Measurements from ENCODE around the gene NPHP4.

The NPHP4 gene

GRCh38 chr1:5951846-5952410 lies 40.3 kb downstream of the NPHP4 start:
- in situ Hi-C loops (cut with MboI; ENCODE audit: low sequenced_read_pairs): no loop called here

DNA sequence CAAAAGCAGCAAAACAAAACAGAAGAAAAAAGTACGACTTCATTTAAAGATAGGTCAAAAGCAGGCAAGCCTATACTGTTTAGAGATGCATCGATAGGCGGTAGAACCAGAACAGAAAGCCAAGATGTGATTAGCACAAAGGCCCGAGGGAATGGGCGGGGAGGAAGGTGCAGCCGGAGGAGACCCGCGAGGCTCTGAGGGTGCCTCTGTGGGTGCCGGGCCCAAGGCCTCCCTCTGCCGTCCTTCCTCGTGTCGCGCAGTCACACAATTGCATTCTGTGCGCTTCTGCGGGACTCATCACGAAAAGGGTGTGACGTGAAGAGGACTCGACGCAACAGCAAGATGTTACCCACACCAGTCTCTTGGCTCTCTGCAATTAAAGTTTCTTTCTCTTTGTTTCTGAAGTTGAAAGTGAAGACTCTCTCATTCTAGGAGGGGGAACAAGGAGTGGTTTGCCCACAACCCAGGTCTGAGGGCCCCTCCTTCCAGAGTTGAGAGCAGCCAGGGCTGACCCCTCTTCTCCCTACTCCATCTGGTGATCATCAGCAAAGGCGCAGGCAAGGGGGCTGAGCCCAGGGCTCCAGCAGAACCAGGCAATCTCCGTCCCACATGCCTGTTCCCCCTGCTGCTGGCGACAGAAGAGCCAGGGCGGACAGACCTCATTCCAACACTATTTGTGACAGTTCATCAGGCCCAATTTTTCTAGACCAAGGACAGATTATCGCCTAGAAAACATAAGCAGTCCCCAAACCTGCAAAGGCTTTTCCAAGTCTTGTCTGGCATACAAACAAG lies 41.0 kb downstream of the NPHP4 start:
- in situ Hi-C loops (cut with MboI; ENCODE audit: low sequenced_read_pairs): no loop called here

DNA sequence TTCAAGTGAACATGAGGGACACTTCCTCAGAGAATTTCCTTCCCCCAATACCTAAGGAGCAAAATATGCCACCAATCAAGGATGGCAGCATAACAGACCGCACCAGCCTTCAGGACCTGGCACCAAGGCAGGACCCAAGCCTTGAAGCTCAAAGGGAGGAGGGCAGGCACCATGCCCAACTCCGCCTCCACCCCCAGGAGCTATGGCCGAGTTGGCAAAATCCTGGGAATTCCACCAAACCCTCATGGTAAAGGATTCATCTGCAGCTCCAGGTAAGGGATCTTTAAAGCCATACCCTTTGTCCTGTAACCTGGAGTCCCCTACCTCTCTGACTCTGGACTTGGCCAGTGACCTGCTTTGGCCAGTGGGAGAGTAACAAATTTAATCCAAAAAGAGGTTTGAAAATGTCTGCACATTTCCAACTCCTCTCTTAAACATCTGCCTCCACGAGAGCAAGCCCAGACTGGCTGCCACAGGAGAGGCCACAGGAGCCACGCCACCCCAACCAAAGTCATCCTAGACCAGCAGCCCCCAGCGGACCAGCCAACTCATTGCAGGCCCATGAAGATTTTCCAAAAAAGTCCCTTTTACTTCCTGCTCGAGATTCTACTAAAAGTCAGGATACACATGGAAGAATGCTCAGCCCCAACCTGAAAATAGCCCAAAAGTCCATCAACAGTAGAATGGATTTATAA lies 41.9 kb downstream of the NPHP4 start:
- in situ Hi-C loops (cut with MboI; ENCODE audit: low sequenced_read_pairs): no loop called here

- in situ Hi-C loops (cut with MboI; ENCODE audit: low sequenced_read_pairs): no loop called here
Observed at GRCh38 chr1:5949761-5950100, 42.5 kb downstream of the NPHP4 start.

- in situ Hi-C loops (cut with MboI; ENCODE audit: low sequenced_read_pairs): no loop called here
Observed at GRCh38 chr1:5949085-5949760, 43.0 kb downstream of the NPHP4 start.

GRCh38 chr1:5948681-5949005 lies 43.6 kb downstream of the NPHP4 start:
- in situ Hi-C loops (cut with MboI; ENCODE audit: low sequenced_read_pairs): no loop called here

- in situ Hi-C loops (cut with MboI; ENCODE audit: low sequenced_read_pairs): no loop called here
Observed at GRCh38 chr1:5947978-5948680, 44.1 kb downstream of the NPHP4 start.

- in situ Hi-C loops (cut with MboI; ENCODE audit: low sequenced_read_pairs): no loop called here
Observed at GRCh38 chr1:5947071-5947821, 45.0 kb downstream of the NPHP4 start.

- in situ Hi-C loops (cut with MboI; ENCODE audit: low sequenced_read_pairs): no loop called here
Observed at GRCh38 chr1:5945445-5945844, 46.8 kb downstream of the NPHP4 start.

DNA sequence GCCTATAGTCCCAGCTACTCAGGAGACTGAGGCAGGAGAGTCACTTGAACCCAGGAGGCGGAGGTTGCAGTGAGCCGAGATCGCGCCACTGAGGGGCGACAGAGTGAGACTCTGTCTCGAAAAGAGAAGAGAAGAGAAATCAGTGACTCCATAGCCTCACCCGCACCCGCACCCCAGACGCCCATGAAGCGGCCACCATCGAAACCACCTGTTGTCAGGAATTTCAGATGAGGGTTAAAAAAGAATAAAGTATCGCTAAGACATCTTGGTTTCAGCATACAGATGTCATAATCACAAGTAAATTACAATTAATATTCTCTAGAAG lies 47.4 kb downstream of the NPHP4 start:
- in situ Hi-C loops (cut with MboI; ENCODE audit: low sequenced_read_pairs): no loop called here

GRCh38 chr1:5944154-5944842 lies 47.9 kb downstream of the NPHP4 start:
- in situ Hi-C loops (cut with MboI; ENCODE audit: low sequenced_read_pairs): no loop called here

DNA sequence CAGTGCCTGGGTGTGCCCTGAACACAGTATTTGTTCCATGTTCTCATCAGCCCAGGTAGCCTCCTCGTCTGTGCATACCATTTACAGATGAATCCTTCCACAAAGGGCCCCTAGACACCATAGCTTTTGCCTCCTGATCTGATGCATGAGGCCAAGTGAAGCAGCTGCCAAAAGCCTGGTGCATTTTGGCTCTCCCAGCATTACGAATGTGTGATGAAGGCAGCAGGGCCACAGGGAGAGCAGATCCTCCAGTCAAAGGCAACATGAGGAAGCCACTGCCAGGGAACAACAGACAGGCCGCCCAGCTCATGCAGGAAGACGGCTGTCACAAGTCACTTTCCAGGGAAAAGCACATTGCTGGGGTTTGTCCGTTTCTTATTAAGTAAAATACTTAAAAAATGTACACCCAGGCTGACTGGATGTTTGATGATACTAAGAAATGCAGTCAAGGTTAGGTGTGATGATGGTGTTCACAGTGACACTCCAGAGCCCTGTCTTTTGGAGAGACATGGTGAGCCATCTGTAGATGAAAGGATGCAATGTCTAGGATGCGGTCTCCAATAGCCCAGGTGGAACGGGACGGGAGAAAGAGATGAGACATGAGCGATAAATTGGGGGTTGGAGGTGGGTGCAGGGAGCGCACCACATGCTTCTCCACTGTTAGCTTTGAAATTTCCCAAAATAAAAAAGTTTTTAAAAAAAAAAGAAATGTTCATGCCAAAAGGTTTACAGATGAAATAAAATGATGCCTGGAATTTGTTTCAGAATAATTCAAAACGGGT lies 48.7 kb downstream of the NPHP4 start:
- in situ Hi-C loops (cut with MboI; ENCODE audit: low sequenced_read_pairs): no loop called here

GRCh38 chr1:5941671-5942070 lies 50.6 kb downstream of the NPHP4 start:
- in situ Hi-C loops (cut with MboI; ENCODE audit: low sequenced_read_pairs): no loop called here

DNA sequence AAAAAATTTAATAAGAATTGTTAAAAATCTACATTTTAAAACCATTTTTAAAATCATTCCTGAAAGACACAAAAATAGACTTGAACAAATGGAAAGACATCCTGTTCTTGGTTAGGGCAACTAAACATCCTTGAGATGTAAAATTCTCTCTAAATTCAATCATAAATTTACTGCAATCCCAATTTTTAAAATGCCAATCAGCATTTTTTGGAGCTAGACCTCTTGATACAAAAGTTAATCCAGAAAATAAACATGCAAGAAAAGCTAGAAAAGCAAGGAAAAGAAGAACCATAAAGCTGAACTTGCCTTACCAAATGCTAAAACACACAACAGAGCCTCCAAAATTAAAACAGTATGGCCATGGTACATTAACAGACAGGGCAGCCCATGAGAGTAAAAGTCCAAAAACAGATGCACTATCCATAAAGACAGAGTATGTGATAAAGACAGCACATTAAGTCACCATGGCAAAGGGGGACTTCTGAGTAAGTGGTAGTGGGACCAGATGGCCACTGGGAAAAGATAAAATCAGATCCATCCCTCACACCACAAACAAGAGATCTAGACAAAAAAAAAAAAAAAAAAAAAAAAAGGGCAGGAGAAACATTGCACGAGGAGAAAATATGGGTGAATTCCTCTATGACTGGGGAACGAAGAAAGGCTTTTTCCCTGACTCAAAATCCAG lies 51.4 kb downstream of the NPHP4 start:
- in situ Hi-C loops (cut with MboI; ENCODE audit: low sequenced_read_pairs): no loop called here

GRCh38 chr1:5939271-5940170 lies 52.7 kb downstream of the NPHP4 start:
- in situ Hi-C loops (cut with MboI; ENCODE audit: low sequenced_read_pairs): no loop called here

DNA sequence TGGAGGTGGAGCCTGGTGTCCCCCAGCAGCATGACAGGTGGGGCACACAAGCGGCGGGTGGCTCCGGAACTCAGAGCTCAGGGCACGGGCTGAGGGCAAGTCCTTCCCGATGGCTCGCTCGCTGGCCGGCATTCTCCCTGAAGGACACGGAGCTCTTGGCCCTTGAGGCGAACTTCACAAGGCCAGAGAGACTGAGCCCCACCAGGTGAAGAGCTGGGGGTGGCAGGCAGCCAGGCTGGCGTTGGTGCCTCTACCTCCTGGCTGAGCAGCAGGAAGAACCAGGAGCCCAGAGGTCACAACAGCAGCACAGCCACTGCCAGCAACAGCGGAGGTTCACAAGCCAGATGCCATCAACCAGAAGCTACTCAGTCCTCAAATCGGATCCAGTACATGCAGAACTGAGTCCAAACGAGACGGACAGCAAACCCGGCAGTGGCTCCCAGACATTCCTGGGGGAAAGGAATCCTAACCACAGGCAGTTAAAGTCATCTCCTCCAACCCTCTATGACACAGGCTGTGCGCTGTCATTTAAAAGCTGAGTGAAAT lies 54.1 kb downstream of the NPHP4 start:
- in situ Hi-C loops (cut with MboI; ENCODE audit: low sequenced_read_pairs): no loop called here

- in situ Hi-C loops (cut with MboI; ENCODE audit: low sequenced_read_pairs): no loop called here
Observed at GRCh38 chr1:5937373-5937857, 54.8 kb downstream of the NPHP4 start.

All from HL-60/S4 treated with retinoic acid at 250 ng/mL for 4 days and 3 days (cell line).